ENCODE results near the gene IFRD2.

Gene IFRD2, protein sequence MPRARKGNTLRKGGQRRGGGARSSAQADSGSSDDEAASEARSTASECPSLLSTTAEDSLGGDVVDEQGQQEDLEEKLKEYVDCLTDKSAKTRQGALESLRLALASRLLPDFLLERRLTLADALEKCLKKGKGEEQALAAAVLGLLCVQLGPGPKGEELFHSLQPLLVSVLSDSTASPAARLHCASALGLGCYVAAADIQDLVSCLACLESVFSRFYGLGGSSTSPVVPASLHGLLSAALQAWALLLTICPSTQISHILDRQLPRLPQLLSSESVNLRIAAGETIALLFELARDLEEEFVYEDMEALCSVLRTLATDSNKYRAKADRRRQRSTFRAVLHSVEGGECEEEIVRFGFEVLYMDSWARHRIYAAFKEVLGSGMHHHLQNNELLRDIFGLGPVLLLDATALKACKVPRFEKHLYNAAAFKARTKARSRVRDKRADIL

DNA sequence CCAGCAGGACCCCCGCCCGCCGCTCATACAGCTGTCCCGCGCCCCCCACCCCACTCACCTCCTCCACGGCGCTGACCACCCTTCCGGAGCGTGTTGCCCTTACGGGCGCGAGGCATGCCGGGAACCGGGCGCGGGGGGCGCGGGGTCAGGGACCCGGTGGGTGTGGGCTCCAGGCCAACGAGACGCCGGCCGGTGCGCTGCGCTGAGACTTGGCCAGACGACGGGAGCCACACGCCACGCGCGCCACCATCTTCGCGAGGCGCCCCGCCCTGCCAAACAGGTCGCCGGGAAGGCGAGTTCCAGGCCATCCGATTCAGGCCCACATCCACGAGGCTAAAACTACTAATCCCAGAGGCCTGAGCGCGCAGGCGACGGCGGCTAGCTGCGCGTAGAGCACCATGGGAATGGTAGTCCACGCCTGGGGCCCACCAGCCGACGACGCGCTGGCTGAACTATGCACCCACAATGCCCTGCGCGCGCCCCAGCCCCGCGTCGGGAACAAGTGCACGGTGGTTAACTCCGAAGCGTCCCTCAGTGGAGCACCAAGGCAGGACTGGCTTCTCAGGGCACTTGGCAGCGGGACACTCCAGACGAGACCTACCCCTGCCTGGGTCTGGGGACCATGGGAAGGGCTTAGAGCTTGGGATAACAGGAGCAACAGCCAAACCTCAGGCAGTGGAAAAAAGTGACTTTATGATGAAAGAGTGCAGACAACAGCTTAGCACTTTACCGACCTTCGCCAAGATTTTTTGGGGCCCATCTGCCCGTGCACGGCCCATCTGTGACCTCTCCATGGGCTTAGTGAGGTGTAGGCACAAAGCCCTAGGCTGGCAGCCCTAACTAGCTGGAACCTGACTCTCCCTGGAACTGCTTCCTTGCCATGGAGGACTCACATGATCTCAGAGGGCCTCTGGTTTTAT lies at the start of gene IFRD2:
Gene IFRD2, minus strand, starts transcription at position 271 of the 920 bp plus-strand sequence. Its CDS starts 155 bp downstream, at position 116.
- peak; percentile 87 for DNase-seq

GRCh38 chr3:50341537-50341936 lies 49.3 kb upstream of the IFRD2 start:
- DNase-seq = no peak

DNA sequence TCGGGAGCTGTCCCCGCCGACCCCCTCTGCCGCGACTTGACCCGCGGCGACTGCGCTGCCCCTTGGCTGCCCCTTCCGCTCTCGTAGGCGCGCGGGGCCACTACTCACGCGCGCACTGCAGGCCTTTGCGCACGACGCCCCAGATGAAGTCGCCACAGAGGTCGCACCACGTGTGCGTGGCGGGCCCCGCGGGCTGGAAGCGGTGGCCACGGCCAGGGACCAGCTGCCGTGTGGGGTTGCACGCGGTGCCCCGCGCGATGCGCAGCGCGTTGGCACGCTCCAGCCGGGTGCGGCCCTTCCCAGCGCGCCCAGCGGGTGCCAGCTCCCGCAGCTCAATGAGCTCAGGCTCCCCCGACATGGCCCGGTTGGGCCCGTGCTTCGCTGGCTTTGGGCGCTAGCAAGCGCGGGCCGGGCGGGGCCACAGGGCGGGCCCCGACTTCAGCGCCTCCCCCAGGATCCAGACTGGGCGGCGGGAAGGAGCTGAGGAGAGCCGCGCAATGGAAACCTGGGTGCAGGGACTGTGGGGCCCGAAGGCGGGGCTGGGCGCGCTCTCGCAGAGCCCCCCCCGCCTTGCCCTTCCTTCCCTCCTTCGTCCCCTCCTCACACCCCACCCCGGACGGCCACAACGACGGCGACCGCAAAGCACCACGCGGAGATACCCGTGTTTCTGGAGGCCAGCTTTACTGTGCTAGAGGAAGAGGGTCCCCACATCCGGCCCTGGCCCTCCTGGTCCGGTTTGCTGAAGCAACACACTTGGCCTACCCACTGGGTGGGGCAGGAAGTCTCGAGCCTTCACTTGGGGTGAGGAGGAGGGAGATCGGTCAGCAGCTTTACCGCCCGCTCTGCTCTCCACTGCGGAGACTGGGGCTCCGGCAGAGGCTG lies 48.5 kb upstream of the IFRD2 start, which contains the start of gene RASSF1:
Gene RASSF1, minus strand, starts transcription at position 389 of the 882 bp plus-strand sequence. Its CDS starts 31 bp downstream, at position 358.
- DNase-seq = no peak

DNA sequence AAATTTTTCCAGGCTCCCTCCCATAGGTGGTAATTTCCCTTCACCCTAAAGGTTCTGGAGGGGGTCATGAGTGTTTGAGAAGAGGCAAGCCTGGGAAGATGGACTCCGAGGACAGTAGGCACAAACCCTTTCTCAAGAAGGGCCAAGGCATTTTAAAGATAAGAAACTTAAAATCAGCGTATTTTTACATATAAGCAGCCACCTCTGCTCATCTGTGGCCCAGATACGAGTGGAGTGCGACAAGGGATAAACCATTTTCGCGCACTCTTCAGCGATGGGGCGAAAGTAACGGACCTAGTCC lies 47.9 kb upstream of the IFRD2 start:
- DNase-seq = no peak

DNA sequence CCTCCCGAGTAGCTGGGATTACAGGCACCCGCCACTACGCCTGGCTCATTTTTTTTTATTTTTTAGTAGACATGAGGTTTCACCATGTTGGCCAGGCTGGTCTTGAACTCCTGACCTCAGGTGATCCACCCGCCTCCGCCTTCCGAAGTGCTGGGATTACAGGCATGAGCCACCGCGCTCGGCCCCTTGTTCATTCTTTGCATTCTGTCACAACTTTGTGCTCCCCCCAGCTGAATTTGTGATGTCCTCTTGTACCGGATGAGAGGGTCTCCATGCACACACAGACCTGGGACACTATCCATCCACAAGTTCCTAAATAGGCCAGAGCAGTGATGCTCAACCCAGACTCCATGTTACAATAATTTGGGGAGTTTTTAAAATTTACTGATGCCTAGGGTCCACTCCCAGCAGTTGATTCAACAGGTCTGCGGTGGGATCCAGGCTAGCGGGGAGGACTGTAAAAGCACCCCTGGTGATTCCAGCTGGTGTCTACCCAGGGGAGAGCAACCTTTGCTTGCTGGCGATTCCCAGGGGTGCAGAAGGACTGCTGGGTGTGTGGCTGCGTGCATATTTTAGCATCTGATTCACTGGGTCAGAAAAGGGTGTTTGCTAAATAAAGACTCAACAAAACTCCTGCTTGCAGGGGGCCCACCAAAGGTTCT lies 47.4 kb upstream of the IFRD2 start:
- no peak for DNase-seq

DNA sequence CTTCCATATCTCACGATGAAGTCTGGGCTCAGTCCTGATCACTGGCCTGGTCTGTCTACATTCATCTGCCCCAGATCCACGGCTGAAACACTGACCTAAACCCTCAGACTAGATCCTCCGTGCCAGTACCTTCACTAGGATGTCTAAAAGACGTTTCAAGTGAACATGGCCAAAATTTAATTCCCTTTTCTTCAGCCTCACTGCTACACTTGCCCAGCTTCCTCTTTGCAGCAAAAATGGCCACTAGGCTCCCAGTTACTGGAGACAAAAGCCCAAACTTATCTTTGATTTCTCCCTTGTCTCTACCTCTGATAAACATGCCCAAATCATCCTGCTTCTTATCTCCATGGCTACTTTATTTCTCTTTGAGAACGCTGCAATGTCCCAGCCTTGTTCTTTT lies 46.7 kb upstream of the IFRD2 start:
- no peak for DNase-seq

- DNase-seq = peak; percentile 84
These were observed 45.1 kb upstream of the IFRD2 start for GRCh38 chr3:50337175-50337861.

- DNase-seq = no peak
These were observed 44.4 kb upstream of the IFRD2 start for GRCh38 chr3:50336452-50337174.

- DNase-seq = no peak
These were observed 42.3 kb upstream of the IFRD2 start for GRCh38 chr3:50334339-50335075.

- DNase-seq = no peak
These were observed 41.6 kb upstream of the IFRD2 start for GRCh38 chr3:50333744-50334328.

- no peak for DNase-seq
These were observed 39.2 kb upstream of the IFRD2 start for GRCh38 chr3:50331364-50331907.

GRCh38 chr3:50330330-50330729 lies 38.1 kb upstream of the IFRD2 start:
- no peak for DNase-seq

- peak; percentile 82 for DNase-seq
These were observed 35.9 kb upstream of the IFRD2 start, which contains the start of gene TUSC2 for GRCh38 chr3:50327943-50328691. TUSC2 (minus strand) TSS chr3:50328223; CDS start chr3:50328099, 124 bp downstream.

DNA sequence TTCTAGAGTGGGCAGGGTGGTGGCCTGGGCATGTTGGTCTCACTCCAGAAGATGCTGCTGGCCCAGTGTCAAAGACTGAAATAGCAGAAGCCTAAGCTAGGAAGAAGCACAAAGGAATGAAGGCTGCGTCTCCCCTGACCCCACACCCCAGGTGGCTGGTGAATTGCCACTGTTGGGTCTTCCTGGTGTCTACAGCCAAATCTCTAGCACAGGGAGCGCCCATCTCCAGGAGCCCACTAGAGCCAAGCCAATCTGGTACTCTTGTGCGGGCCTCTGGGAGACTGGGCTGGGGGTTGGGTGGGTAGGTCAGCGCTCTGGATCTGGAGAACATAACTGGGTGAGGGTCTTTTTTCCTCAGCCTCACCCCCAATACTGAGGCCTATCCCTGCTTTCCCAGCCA lies 34.9 kb upstream of the IFRD2 start:
- no peak for DNase-seq

DNA sequence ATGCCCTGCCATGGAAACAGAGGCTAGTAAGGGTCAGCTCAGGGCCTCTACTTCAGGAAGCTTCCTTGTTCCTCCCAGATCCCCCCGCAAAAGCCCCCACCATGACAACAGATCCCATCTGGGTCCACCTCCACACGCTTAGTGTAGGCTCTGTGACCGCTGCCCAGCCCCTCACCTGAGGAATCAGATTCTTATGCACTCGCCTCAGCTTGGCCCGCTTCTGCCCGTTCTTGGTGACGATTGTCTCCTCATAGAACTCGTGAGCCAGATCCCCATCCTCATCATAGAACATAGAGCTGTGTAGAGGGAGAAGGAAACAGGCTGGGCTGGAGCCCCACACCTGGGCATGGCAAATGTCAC lies 33.9 kb upstream of the IFRD2 start:
- no peak for DNase-seq

GRCh38 chr3:50325497-50326181 lies 33.4 kb upstream of the IFRD2 start:
- DNase-seq = no peak

- DNase-seq = no peak
These were observed 32.9 kb upstream of the IFRD2 start for GRCh38 chr3:50325113-50325480.
